BJ (cell line): ENCODE results near the gene KIAA0513. TPM values are rescaled to one million over a fixed set of nuclear protein-coding genes. Genes with fewer than 3 reads are reported as not detected.

Source experiments
- CTCF ChIA-PET: fragments of 350-600 bp; formaldehyde crosslinking; extraction: SDS; loops from one replicate; lab custom pipeline; 2021; ENCODE audit warnings: antibody characterized with exemption, inconsistent platforms; lab: Yijun Ruan, JAX
- POLR2A ChIA-PET: fragments of 300-600 bp; sonication (Branson Sonifier 250); formaldehyde crosslinking; extraction: SDS; loops from one replicate; lab custom pipeline; 2021; ENCODE audit warnings: antibody characterized with exemption; lab: Charles Lee
- DNase-seq: peaks from one replicate; pipeline ENCODE4 v3.0.0-alpha.2; 2011; ENCODE audit warnings: low read depth
- H3K27me3 ChIP-seq: 2 replicates; pipeline ENCODE4 v1.6.0; 2011; ENCODE audit warnings: low read length; ENCODE audit not compliant: control insufficient read depth, insufficient read depth
- H3K36me3 ChIP-seq: 2 replicates; pipeline ENCODE4 v1.5.1; 2011; ENCODE audit warnings: low read length; ENCODE audit not compliant: control insufficient read depth, insufficient read depth
- H3K4me3 ChIP-seq: 2 replicates; pipeline ENCODE4 v1.5.1; 2011; ENCODE audit warnings: low read depth, mild to moderate bottlenecking, control low read depth, low read length
- CTCF ChIP-seq: IDR thresholded peaks from 2 replicates; pipeline ENCODE4 v1.5.1; 2011; ENCODE audit warnings: low read depth, mild to moderate bottlenecking, control low read depth, inconsistent platforms, low read length, moderate library complexity; ENCODE audit not compliant: insufficient read depth
- polyA plus RNA-seq: library from polyadenylated mRNA; depleted of rRNA; stranded (reverse); fragments of >200 nt; gene quantifications from 2 replicates; pipeline ENCODE4 v1.2.3, GENCODE V29; 2011

KIAA0513 gene
- polyA plus RNA-seq, 1 experiment: 6.6 TPM

- no peak overlapping the region for H3K4me3 ChIP-seq
- CTCF ChIA-PET: interaction anchor here (0.9 to 1.5 kb wide), 2 partner anchors 11 to 19 kb away, joined by 3 read pairs; no protein-coding TSS in a partner anchor
- no peak for TF ChIP-seq CTCF
- H3K36me3 ChIP-seq: no peaks in the 10 kb centered on the region
- H3K27me3 ChIP-seq: peaks cover 7% of the 10 kb centered on the region
- no peak for DNase-seq
- POLR2A ChIA-PET: no interaction called here
These were observed 79.5 kb downstream of the KIAA0513 start for GRCh38 chr16:85107083-85107482.

GRCh38 chr16:85107532-85107931, 79.9 kb downstream of the KIAA0513 start:
- Histone ChIP-seq H3K4me3 (no peak overlapping the region), H3K27me3 (peaks cover 7% of the 10 kb centered on the region), H3K36me3 (no peaks in the 10 kb centered on the region)
- ChIA-PET POLR2A (no interaction called here), CTCF (interaction anchor here (0.9 kb wide), 2 partner anchors 18 to 21 kb away, joined by 3 to 4 read pairs; no protein-coding TSS in a partner anchor)
- TF ChIP-seq CTCF: no peak
- no peak for DNase-seq

- no peak for TF ChIP-seq CTCF
- Histone ChIP-seq H3K27me3 (peaks cover 5% of the 10 kb centered on the region), H3K4me3 (no peak overlapping the region), H3K36me3 (no peaks in the 10 kb centered on the region)
- ChIA-PET POLR2A (no interaction called here), CTCF (no interaction called here)
- DNase-seq: no peak
These were observed 82.5 kb downstream of the KIAA0513 start for GRCh38 chr16:85110105-85110504.

GRCh38 chr16:85111184-85111583, 83.6 kb downstream of the KIAA0513 start:
- H3K36me3 ChIP-seq: no peaks in the 10 kb centered on the region
- no peak for DNase-seq
- ChIA-PET POLR2A (no interaction called here), CTCF (interaction anchor here (2.0 kb wide), 1 partner anchor 134 kb away, joined by 6 read pairs; no protein-coding TSS in a partner anchor)
- H3K27me3 ChIP-seq: peaks cover 3% of the 10 kb centered on the region; the same call in 1 of the 2 replicates
- TF ChIP-seq CTCF: no peak
- H3K4me3 ChIP-seq: no peak overlapping the region

GRCh38 chr16:85112364-85112763, 84.8 kb downstream of the KIAA0513 start, which contains the start of gene CIBAR2:
Gene CIBAR2 (minus strand): TSS chr16:85112472. CDS start chr16:85112352, 120 bp downstream.
- Histone ChIP-seq H3K27me3 (no peaks in the 10 kb centered on the region; the same call in 1 of the 2 replicates), H3K36me3 (no peaks in the 10 kb centered on the region), H3K4me3 (no peak within 1 kb of the TSS)
- no peak for DNase-seq
- ChIA-PET CTCF (interaction anchor here (0.9 to 2.0 kb wide), 5 partner anchors 45 to 163 kb away, joined by 3 to 6 read pairs (median 4); no protein-coding TSS in a partner anchor), POLR2A (no interaction called here)
- no peak for TF ChIP-seq CTCF
